LNCaP clone FGC (cell line): Measurements from ENCODE around the gene CLEC4C.
"Not testable (repeated sequence)": the region's sequence is repeated elsewhere in the genome, so short reads cannot be mapped to it uniquely, and the experiment has no call there.

ENCODE experiments used
- DNase-seq: peaks from one replicate; pipeline ENCODE4 v3.0.0-alpha.2; 2011; ENCODE audit warnings: low read depth
- H3K4me3 ChIP-seq: 2 replicates; pipeline ENCODE4 v1.5.1; 2011; ENCODE audit warnings: mild to moderate bottlenecking, low read depth, low read length, control low read depth
- CTCF ChIP-seq: IDR thresholded peaks from 2 replicates; pipeline ENCODE4 v1.5.1; 2012; ENCODE audit warnings: mild to moderate bottlenecking; ENCODE audit not compliant: control insufficient read depth, insufficient read depth; ENCODE audit errors: extremely low read depth

The CLEC4C gene

GRCh38 chr12:7750350-7750749 is 3.2 kb upstream of the CLEC4C start:
- TF ChIP-seq CTCF = no peak
- no peak for DNase-seq
- no peak overlapping the region for H3K4me3 ChIP-seq

- no peak for TF ChIP-seq CTCF
- H3K4me3 ChIP-seq = no peak overlapping the region
- no peak for DNase-seq
These were observed 2.3 kb upstream of the CLEC4C start for GRCh38 chr12:7749442-7749841.

- no peak overlapping the region for H3K4me3 ChIP-seq
- TF ChIP-seq CTCF = no peak
- no peak for DNase-seq
These were observed 1.7 kb upstream of the CLEC4C start for GRCh38 chr12:7748852-7749251.

GRCh38 chr12:7732993-7733392 is 14.2 kb downstream of the CLEC4C start:
- DNase-seq = no peak
- TF ChIP-seq CTCF = no peak
- no peak overlapping the region for H3K4me3 ChIP-seq

GRCh38 chr12:7731486-7731885 is 15.7 kb downstream of the CLEC4C start:
- no peak for TF ChIP-seq CTCF
- no peak for DNase-seq
- H3K4me3 ChIP-seq = no peak overlapping the region

- DNase-seq, H3K4me3 ChIP-seq: not testable (repeated sequence)
These were observed 16.2 kb downstream of the CLEC4C start for GRCh38 chr12:7730984-7731383.

- TF ChIP-seq CTCF = no peak
- no peak for DNase-seq
- no peak overlapping the region for H3K4me3 ChIP-seq
These were observed 17.4 kb downstream of the CLEC4C start for GRCh38 chr12:7729746-7730145.

- TF ChIP-seq CTCF = no peak
- no peak overlapping the region for H3K4me3 ChIP-seq
- no peak for DNase-seq
These were observed 23.2 kb downstream of the CLEC4C start for GRCh38 chr12:7723926-7724325.
